Ishikawa (cell line): ENCODE measurements around the gene SUSD6.

Experiments
- CEBPB ChIP-seq: IDR thresholded peaks from 2 replicates; pipeline ENCODE4 v1.6.1; 2012
- EGR1 ChIP-seq: IDR thresholded peaks from 2 replicates; pipeline ENCODE4 v1.6.1; 2012
- EP300 ChIP-seq: IDR thresholded peaks from 2 replicates; pipeline ENCODE4 v1.6.1; 2012; ENCODE audit warnings: borderline replicate concordance
- FOXM1 ChIP-seq: IDR thresholded peaks from 2 replicates; pipeline ENCODE4 v1.6.1; 2012; ENCODE audit warnings: low read depth, borderline replicate concordance
- RAD21 ChIP-seq: IDR thresholded peaks from 2 replicates; pipeline ENCODE4 v1.6.1; 2012; ENCODE audit warnings: low read depth
- TAF1 ChIP-seq: IDR thresholded peaks from 2 replicates; pipeline ENCODE4 v1.6.1; 2012; ENCODE audit warnings: low read depth, mild to moderate bottlenecking
- TCF12 ChIP-seq: IDR thresholded peaks from 2 replicates; pipeline ENCODE4 v1.6.1; 2012; ENCODE audit warnings: low read depth
- TEAD4 ChIP-seq: IDR thresholded peaks from 2 replicates; pipeline ENCODE4 v1.6.1; 2012
- YY1 ChIP-seq: IDR thresholded peaks from 2 replicates; pipeline ENCODE4 v1.6.1; 2012; ENCODE audit warnings: low read depth
- TF ChIP-seq, protein P1 (sequence below): IDR thresholded peaks from 2 replicates; pipeline ENCODE4 v1.6.1; 2012; ENCODE audit warnings: low read depth, mild to moderate bottlenecking
- TF ChIP-seq, protein P2 (sequence below): IDR thresholded peaks from 2 replicates; pipeline ENCODE4 v1.6.1; 2012
- TF ChIP-seq, protein P3 (sequence below): IDR thresholded peaks from 2 replicates; pipeline ENCODE4 v1.6.1; 2012

DNA sequence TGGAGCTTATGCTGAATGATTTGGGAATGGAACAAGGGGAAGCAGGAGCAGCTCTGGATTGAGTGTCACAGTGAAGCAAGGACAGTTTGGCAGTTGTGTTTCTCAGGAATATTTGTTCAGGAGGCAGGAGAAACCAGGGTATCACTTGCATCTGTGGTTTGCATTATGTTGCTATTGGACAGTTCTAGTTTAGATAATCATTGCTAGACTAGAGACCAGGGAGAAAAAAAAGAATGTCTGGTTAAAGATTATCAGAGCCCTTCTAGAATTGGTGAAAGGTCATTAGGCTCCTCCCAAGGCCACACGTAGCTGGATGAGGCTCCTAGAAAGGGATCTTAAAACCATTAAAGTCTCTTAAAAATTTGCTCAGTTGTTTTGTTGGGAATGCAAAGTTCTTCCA is 138.6 kb downstream of the SUSD6 start:
- TF ChIP-seq, protein P1, sequence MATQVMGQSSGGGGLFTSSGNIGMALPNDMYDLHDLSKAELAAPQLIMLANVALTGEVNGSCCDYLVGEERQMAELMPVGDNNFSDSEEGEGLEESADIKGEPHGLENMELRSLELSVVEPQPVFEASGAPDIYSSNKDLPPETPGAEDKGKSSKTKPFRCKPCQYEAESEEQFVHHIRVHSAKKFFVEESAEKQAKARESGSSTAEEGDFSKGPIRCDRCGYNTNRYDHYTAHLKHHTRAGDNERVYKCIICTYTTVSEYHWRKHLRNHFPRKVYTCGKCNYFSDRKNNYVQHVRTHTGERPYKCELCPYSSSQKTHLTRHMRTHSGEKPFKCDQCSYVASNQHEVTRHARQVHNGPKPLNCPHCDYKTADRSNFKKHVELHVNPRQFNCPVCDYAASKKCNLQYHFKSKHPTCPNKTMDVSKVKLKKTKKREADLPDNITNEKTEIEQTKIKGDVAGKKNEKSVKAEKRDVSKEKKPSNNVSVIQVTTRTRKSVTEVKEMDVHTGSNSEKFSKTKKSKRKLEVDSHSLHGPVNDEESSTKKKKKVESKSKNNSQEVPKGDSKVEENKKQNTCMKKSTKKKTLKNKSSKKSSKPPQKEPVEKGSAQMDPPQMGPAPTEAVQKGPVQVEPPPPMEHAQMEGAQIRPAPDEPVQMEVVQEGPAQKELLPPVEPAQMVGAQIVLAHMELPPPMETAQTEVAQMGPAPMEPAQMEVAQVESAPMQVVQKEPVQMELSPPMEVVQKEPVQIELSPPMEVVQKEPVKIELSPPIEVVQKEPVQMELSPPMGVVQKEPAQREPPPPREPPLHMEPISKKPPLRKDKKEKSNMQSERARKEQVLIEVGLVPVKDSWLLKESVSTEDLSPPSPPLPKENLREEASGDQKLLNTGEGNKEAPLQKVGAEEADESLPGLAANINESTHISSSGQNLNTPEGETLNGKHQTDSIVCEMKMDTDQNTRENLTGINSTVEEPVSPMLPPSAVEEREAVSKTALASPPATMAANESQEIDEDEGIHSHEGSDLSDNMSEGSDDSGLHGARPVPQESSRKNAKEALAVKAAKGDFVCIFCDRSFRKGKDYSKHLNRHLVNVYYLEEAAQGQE = no peak
- TF ChIP-seq TAF1 (no peak), TEAD4 (no peak), FOXM1 (no peak), TCF12 (no peak), YY1 (no peak), CEBPB (no peak), EP300 (no peak), EGR1 (no peak), RAD21 (no peak)
- TF ChIP-seq, protein P2, sequence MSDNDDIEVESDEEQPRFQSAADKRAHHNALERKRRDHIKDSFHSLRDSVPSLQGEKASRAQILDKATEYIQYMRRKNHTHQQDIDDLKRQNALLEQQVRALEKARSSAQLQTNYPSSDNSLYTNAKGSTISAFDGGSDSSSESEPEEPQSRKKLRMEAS = no peak
- TF ChIP-seq, protein P3, sequence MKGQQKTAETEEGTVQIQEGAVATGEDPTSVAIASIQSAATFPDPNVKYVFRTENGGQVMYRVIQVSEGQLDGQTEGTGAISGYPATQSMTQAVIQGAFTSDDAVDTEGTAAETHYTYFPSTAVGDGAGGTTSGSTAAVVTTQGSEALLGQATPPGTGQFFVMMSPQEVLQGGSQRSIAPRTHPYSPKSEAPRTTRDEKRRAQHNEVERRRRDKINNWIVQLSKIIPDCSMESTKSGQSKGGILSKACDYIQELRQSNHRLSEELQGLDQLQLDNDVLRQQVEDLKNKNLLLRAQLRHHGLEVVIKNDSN = no peak
